Uterus (tissue), 4 donors: ENCODE data around the gene CREB3L2. TPM values are rescaled to one million over a fixed set of nuclear protein-coding genes. Genes with fewer than 3 reads are reported as not detected.

Experiments
- DNase-seq, 2 donors: peaks; one replicate each; pipeline ENCODE4 v3.0.0-alpha.2; 2019 to 2020
- H3K27ac ChIP-seq, 2 donors: fragments of 200-600 bp; sonication (generic); 1 replicate in 1 of 2; 2 replicates in 1 of 2; pipeline ENCODE4 v1.5.1; 2016 to 2018
- H3K27me3 ChIP-seq, 2 donors: fragments of 200-600 bp; sonication (generic); one replicate each; pipeline ENCODE4 v1.5.1; 2018 to 2019; ENCODE audit warnings: control low read depth in 1 of 2
- H3K36me3 ChIP-seq, 2 donors: fragments of 200-600 bp; sonication (generic); one replicate each; pipeline ENCODE4 v1.5.1; 2019; ENCODE audit warnings: control low read depth in 1 of 2
- H3K4me1 ChIP-seq, 2 donors: fragments of 200-600 bp; sonication (generic); one replicate each; pipeline ENCODE4 v1.5.1; 2018 to 2019; ENCODE audit warnings: control low read depth in 1 of 2
- H3K4me3 ChIP-seq, 2 donors: fragments of 200-600 bp; sonication (generic); 1 replicate in 1 of 2; 2 replicates in 1 of 2; pipeline ENCODE4 v1.5.1; 2018 to 2019; ENCODE audit warnings: mild to moderate bottlenecking in 1 of 2
- H3K9me3 ChIP-seq, 2 donors: fragments of 200-600 bp; sonication (generic); one replicate each; pipeline ENCODE4 v1.5.1; 2019; ENCODE audit warnings: control low read depth in 1 of 2
- POLR2A ChIP-seq, 2 donors: fragments of 450-650 bp; IDR thresholded peaks; one replicate each; pipeline ENCODE4 v1.6.1; 2016; ENCODE audit warnings: antibody characterized with exemption in 2 of 2, mild to moderate bottlenecking in 1 of 2, moderate library complexity in 1 of 2
- intact Hi-C: fragments of 100-400 bp; cut with DNase I; formaldehyde crosslinking; loops from one replicate; pipeline ENCODE4 v1.15.1; 2023; ENCODE audit warnings: low total_unique reads
- total RNA-seq, 4 donors: library from RNA; depleted of rRNA in 3 of 4; stranded (reverse); fragments of >200 nt in 3 of 4; gene quantifications; one replicate each; pipeline versions ENCODE4 v1.1.0 to v1.2.4, GENCODE V29; 2014 to 2023
- TF ChIP-seq, protein P1 (sequence below), 4 experiments: fragments of 200-600 bp in 2 of 4; fragments of 450-650 bp in 2 of 4; sonication (generic) in 2 of 4; IDR thresholded peaks; one replicate each; pipeline ENCODE4 v1.5.1; 2016 to 2019; ENCODE audit warnings: antibody characterized with exemption in 4 of 4, mild to moderate bottlenecking in 2 of 4, moderate library complexity in 1 of 4
- donor health status: DM: yes; HTN: yes; CAD: no.

Gene CREB3L2
- total RNA-seq, 4 donors from 2014 or later = 24.7 to 185 (median 41.1) TPM

DNA sequence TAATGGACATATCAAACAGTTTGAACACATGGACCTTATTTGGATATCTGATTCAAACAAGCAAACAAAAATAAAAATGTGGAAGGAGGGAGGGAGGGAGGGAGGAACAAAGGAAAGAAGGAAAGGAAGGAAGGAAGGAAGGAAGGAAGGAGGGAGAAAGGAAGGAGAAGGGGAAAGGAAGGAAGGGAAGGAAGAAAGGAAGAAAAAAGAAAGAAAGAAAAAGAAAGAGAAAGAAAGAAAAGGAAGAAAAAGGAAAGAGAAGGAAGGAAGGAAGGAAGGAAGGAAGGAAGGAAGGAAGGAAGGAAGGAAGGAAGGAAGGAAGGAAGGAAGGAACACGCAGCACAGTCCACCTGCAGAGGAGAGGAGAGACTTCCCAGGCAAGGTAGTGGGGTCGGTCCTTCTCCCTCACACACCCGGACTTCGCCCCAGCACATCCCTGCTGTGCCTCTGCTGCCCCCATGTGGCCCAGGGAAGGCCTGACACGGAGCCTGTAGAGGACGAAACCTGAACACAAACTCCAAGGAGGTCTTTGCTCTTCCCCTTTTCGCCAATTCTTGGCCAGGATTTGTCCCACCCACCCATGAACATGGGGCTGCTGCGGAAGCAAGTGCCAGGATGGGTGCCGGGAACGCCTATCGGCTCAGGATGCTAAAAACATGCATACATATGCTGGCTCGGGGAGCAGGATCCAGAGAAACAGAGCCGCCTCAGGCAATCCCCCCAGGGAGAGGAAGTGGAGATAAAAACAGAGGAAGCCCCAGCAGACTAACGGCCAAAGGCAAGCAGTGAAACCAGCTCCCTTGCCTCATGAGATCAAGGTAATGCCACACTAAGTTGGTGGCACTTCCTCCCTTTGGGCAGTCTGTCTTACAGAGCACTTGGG is 102.8 kb downstream of the CREB3L2 start:
- Histone ChIP-seq H3K27ac (peak overlapping the region; percentile 57 to 68), H3K36me3 (no peaks in the 10 kb centered on the region), H3K9me3 (no peaks in the 10 kb centered on the region), H3K4me1 (no peaks in the 10 kb centered on the region), H3K4me3 (no peak overlapping the region), H3K27me3 (no peaks in the 10 kb centered on the region)
- TF ChIP-seq POLR2A (IDR thresholded peaks at IDR 0.05) = no peak
- TF ChIP-seq, protein P1, sequence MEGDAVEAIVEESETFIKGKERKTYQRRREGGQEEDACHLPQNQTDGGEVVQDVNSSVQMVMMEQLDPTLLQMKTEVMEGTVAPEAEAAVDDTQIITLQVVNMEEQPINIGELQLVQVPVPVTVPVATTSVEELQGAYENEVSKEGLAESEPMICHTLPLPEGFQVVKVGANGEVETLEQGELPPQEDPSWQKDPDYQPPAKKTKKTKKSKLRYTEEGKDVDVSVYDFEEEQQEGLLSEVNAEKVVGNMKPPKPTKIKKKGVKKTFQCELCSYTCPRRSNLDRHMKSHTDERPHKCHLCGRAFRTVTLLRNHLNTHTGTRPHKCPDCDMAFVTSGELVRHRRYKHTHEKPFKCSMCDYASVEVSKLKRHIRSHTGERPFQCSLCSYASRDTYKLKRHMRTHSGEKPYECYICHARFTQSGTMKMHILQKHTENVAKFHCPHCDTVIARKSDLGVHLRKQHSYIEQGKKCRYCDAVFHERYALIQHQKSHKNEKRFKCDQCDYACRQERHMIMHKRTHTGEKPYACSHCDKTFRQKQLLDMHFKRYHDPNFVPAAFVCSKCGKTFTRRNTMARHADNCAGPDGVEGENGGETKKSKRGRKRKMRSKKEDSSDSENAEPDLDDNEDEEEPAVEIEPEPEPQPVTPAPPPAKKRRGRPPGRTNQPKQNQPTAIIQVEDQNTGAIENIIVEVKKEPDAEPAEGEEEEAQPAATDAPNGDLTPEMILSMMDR (IDR thresholded peaks at IDR 0.05) = peak; percentile 90 to 93 (median 92)
- peak; percentile 78 to 80 for DNase-seq
- intact Hi-C loops = loop anchor here (10.0 kb wide), 1 partner anchor 244 kb away; no protein-coding TSS in a partner anchor

DNA sequence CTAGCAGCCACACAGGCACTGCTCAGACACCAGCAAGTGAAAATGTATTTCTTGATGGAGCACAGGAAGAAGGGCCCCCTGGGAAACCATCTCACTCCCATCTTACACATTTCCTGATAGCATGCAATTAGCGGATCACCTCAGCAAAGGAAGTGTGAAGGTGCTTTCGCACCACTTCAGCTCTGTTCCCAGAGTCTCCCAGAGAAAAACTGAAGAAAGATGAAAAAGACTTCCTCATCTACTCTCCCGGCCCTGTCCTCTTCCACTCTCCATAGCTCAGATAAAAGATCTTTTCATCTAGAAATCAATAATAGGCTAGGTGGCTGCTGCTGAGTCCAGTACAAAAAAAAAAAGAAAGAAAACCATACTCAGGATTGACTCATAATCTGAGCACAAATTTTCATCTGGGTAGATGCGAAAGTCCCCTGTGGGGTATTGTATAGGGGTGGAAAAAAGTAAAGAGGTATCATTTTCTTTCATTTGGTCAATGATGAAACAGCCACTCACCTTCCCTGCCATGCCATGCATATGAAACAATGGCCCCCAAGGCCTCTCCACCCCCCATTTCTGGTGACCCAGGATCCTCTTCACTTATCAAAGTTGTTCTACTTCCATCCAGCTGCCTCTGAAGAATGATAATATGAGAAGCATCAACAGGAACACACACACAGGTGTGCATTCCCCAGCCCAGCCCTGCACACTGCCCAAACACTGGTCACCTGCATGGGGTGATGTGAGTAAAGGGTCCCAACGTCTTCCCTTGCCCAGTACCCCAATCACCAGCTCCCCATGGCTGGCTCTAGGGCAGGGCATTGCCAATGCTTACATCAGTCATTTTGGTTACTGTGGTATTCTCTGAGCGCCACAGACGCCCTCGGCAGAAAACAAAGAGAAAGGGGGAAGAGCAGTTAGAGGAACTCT is 106.3 kb downstream of the CREB3L2 start:
- DNase-seq = no peak
- no peak overlapping the region for H3K4me3 ChIP-seq
- no peak for TF ChIP-seq POLR2A (IDR thresholded peaks at IDR 0.05)
- TF ChIP-seq, protein P1 (IDR thresholded peaks at IDR 0.05) = no peak
- H3K4me1 ChIP-seq = no peaks in the 10 kb centered on the region
- no peaks in the 10 kb centered on the region for H3K36me3 ChIP-seq
- H3K9me3 ChIP-seq = no peaks in the 10 kb centered on the region
- intact Hi-C loops = loop anchor here (10.0 kb wide), 1 partner anchor 241 kb away; no protein-coding TSS in a partner anchor
- no peak overlapping the region for H3K27ac ChIP-seq
- H3K27me3 ChIP-seq = no peaks in the 10 kb centered on the region

- Histone ChIP-seq H3K9me3 (no peaks in the 10 kb centered on the region), H3K27ac (no peak overlapping the region), H3K4me3 (no peak overlapping the region), H3K27me3 (no peaks in the 10 kb centered on the region), H3K36me3 (no peaks in the 10 kb centered on the region), H3K4me1 (no peaks in the 10 kb centered on the region)
- intact Hi-C loops = loop anchor here (10.0 kb wide), 1 partner anchor 238 kb away; no protein-coding TSS in a partner anchor
- no peak for DNase-seq
- TF ChIP-seq POLR2A (IDR thresholded peaks at IDR 0.05) = no peak
- TF ChIP-seq, protein P1 (IDR thresholded peaks at IDR 0.05) = no peak
Measured at GRCh38 chr7:137893143-137893742, 108.6 kb downstream of the CREB3L2 start.

DNA sequence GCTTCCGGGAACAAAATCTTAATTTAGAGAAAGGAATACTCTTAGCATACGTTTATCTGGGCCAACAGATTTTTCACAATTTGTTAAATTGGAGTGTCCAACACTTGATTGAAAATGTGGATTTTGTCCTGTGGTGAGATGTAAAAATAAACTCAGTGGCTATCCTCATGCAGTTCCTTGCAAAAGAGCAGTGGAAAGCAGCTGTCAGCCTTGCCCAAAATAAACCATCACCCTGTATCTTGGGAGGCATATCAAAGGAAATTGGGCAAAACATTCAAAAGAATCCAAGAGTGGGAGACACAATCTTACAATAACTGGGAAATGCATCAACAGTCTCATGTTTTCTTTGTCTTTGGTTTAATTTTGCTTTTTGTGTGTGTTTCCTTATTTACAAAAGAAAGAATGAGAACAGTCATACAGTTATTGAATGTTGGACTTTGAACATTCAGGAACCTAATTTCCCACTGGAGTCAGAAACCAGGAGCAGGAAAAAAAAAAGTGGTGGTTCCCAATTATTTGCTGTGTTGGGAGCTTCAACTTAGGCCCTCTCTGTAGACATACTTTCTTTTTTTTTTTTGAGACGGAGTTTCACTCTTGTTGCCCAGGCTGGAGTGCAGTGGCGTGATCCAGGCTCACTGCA is 110.8 kb downstream of the CREB3L2 start:
- no peaks in the 10 kb centered on the region for H3K4me1 ChIP-seq
- no peaks in the 10 kb centered on the region for H3K27me3 ChIP-seq
- intact Hi-C loops = loop anchor here (10.0 kb wide), 1 partner anchor 236 kb away; no protein-coding TSS in a partner anchor
- TF ChIP-seq, protein P1 (IDR thresholded peaks at IDR 0.05) = no peak
- TF ChIP-seq POLR2A (IDR thresholded peaks at IDR 0.05) = no peak
- H3K9me3 ChIP-seq = no peaks in the 10 kb centered on the region
- H3K4me3 ChIP-seq = no peak overlapping the region
- no peaks in the 10 kb centered on the region for H3K36me3 ChIP-seq
- no peak overlapping the region for H3K27ac ChIP-seq
- no peak for DNase-seq
